NCI-H69 (cell line): Measurements from ENCODE around the gene STT3A.

ENCODE experiments used
- DNase-seq: peaks from one replicate; lab custom pipeline; 2025; lab: John Stamatoyannopoulos, UW

The STT3A gene

DNA sequence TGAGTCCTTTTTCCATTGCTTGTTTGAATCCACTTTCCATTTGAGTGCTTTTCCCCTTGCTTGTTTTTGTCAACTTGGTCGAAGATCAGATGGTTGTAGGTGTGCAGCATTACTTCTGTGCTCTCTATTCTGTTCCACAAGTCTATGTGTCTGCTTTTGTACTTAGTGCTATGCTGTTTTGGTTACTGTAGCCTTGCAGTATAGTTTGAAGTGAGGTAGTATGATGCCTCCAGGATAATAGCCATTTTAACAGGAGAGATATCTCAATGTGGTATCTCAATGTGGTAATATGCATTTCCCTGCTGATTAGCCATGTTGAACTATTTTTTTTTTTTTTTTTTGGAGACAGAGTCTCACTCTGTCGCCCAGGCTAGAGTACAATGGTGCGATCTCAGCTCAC lies 71.3 kb downstream of the STT3A start:
- no peak for DNase-seq

DNA sequence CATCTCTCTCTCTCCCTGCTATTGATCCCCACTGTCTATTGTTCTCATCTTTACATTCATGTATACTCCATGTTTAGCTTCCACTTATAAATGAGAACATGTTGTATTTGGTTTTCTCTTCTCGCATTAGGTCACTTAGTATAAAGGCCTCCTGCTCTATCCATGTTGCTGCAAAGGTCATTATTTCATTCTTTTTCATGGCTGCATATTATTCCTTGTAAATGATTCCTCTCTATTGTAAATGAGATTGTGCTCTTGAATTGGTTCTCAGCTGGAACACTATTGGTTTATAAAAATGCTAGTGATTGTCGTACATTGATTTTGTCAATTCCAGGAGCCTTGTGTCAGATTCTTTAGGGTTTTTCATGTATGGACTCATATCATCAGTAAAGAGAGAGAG lies 74.5 kb downstream of the STT3A start:
- DNase-seq = no peak

DNA sequence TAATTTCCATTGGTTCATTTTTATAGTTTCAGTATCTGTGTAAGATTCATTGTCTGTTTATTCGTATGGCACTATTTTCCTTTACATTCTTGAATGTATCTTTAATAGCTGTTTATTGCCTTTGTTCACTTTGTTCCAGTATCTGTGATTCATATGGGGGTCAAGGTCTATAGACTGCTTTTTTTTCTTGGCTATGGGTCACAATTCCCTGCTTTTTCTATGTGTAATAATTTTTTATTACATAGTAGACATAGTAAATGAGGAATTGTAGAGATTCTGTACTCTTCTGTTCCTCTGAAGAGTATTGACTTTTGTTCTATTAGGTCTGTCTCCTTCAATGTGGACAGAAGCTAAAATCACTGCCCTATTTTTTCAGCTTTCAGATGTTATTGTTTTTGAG lies 77.5 kb downstream of the STT3A start:
- no peak for DNase-seq

DNA sequence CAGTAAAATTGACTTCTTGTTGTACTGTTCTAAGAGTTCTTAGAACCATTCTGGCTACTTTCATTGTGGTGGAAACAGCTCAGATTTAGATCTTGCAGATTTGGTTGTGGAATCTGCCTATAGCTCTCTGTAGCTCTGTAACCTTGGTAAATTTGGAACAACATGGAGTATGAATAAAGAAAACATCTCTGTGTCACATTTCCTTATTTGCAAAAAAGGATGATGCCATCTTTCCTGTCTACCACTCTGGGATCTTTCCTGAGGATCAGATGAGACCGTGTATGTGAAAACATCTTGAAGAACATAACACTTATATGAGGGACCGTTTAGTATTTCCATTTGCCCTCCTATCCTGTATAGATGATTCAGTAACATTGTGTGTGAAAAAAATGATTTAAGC lies 78.9 kb downstream of the STT3A start:
- DNase-seq = no peak
